ENCODE results near the gene ERC2.

DNA sequence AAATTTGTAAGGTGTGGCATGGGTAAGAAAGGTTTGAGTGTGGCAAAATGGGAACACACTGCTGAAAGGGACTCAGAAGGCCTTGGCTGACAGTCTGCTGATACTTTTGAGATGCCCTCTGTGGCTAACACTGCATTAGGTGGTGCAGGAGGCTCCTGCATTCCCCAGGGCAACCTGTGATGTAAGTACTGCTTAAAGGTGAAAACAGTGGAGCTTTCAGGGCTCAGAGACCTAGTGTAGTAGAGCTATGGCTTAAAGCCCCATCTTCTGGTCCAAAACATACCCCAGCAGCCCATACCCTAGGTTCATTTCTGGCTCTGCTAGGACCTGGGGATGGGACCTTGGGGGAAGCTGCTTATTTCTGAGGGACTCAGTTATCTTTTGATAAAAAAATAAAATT, 374.1 kb downstream of the ERC2 start:
- TF ChIP-seq, protein P1, sequence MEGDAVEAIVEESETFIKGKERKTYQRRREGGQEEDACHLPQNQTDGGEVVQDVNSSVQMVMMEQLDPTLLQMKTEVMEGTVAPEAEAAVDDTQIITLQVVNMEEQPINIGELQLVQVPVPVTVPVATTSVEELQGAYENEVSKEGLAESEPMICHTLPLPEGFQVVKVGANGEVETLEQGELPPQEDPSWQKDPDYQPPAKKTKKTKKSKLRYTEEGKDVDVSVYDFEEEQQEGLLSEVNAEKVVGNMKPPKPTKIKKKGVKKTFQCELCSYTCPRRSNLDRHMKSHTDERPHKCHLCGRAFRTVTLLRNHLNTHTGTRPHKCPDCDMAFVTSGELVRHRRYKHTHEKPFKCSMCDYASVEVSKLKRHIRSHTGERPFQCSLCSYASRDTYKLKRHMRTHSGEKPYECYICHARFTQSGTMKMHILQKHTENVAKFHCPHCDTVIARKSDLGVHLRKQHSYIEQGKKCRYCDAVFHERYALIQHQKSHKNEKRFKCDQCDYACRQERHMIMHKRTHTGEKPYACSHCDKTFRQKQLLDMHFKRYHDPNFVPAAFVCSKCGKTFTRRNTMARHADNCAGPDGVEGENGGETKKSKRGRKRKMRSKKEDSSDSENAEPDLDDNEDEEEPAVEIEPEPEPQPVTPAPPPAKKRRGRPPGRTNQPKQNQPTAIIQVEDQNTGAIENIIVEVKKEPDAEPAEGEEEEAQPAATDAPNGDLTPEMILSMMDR (IDR thresholded peaks at IDR 0.05), result no peak
- no peak for TF ChIP-seq POLR2A (IDR thresholded peaks at IDR 0.05)
